SU-DHL-6 (cell line): Measurements from ENCODE around the gene STK10.

Experiments used
- H2AFZ ChIP-seq: fragments of 200-600 bp; sonication (generic); 2 replicates; pipeline ENCODE4 v1.6.1; 2014; ENCODE audit warnings: low read depth, mild to moderate bottlenecking, moderate library complexity, mixed read lengths, antibody characterized with exemption, low read length; ENCODE audit not compliant: severe bottlenecking
- H3F3A ChIP-seq: fragments of 200-600 bp; shearing (Covaris generic); 2 replicates; pipeline ENCODE4 v1.6.0; 2016; ENCODE audit warnings: antibody characterized with exemption, mild to moderate bottlenecking; ENCODE audit not compliant: insufficient read depth
- H3K27ac ChIP-seq: fragments of 200-600 bp; sonication (generic); 2 replicates; pipeline ENCODE4 v1.5.1; 2016; ENCODE audit warnings: low read depth, mild to moderate bottlenecking, low read length, moderate library complexity, mixed read lengths
- H3K27me3 ChIP-seq: fragments of 200-600 bp; sonication (generic), shearing (Covaris generic); 2 replicates; pipeline ENCODE4 v1.6.0; 2014; ENCODE audit warnings: mild to moderate bottlenecking, low read length
- H3K36me3 ChIP-seq: fragments of 200-600 bp; sonication (generic); 2 replicates; pipeline ENCODE4 v1.6.1; 2014; ENCODE audit warnings: mild to moderate bottlenecking, low read length, mixed read lengths
- H3K4me2 ChIP-seq: fragments of 300-600, 200-600 bp; shearing (Covaris generic), sonication (generic); 2 replicates; pipeline ENCODE4 v1.6.0; 2014; ENCODE audit warnings: low read length, low read depth, mild to moderate bottlenecking; ENCODE audit not compliant: poor library complexity, severe bottlenecking
- H3K4me3 ChIP-seq: fragments of 200-600 bp; sonication (generic); 2 replicates; pipeline ENCODE4 v1.5.1; 2014; ENCODE audit warnings: antibody characterized with exemption, low read length, mild to moderate bottlenecking, mixed read lengths; ENCODE audit not compliant: insufficient read depth, poor library complexity, severe bottlenecking
- H3K79me2 ChIP-seq: fragments of 200-600 bp; sonication (generic); 2 replicates; pipeline ENCODE4 v1.6.1; 2014; ENCODE audit warnings: mild to moderate bottlenecking, low read length, moderate library complexity; ENCODE audit not compliant: insufficient read depth
- H3K9ac ChIP-seq: fragments of 200-600 bp; sonication (generic); 2 replicates; pipeline ENCODE4 v1.7.0; 2014; ENCODE audit warnings: mild to moderate bottlenecking, low read length
- H3K9me2 ChIP-seq: fragments of 200-600 bp; sonication (generic); replicated peaks from 2 replicates; pipeline ENCODE4 v1.6.1; 2014; ENCODE audit warnings: low read length; ENCODE audit not compliant: insufficient read depth
- H3K9me3 ChIP-seq: fragments of 200-600 bp; sonication (generic); 2 replicates; pipeline ENCODE4 v1.6.1; 2014; ENCODE audit warnings: low read length, mixed read lengths; ENCODE audit not compliant: insufficient read depth
- H4K20me1 ChIP-seq: fragments of 200-600 bp; sonication (generic); 2 replicates; pipeline ENCODE4 v1.6.1; 2014; ENCODE audit warnings: low read depth, mild to moderate bottlenecking, antibody characterized with exemption, low read length, moderate library complexity, mixed read lengths
- CTCF ChIP-seq: fragments of 200-600 bp; sonication (generic); IDR thresholded peaks from one replicate; pipeline ENCODE4 v1.5.1; 2017; ENCODE audit warnings: antibody characterized with exemption, mild to moderate bottlenecking, low read length, moderate library complexity; ENCODE audit not compliant: insufficient read depth, poor library complexity, severe bottlenecking
- EZH2phosphoT487 ChIP-seq: fragments of 200-600 bp; sonication (generic), shearing (Covaris generic); conservative IDR thresholded peaks from 2 replicates; pipeline ENCODE4 v1.6.1; 2018; ENCODE audit warnings: mild to moderate bottlenecking, antibody characterized with exemption, low read length, moderate library complexity, mixed read lengths

Gene STK10

GRCh38 chr5:172058088-172058487 lies 129.9 kb downstream of the STK10 start:
- H3K27ac ChIP-seq = no peak overlapping the region
- H3K4me2 ChIP-seq = no peak overlapping the region
- no peak for TF ChIP-seq EZH2phosphoT487
- no peak for TF ChIP-seq CTCF
- no peaks in the 10 kb centered on the region for H4K20me1 ChIP-seq
- H3K9ac ChIP-seq = no peak overlapping the region
- H3K27me3 ChIP-seq = no peaks in the 10 kb centered on the region
- H3K79me2 ChIP-seq = no peaks in the 10 kb centered on the region
- H3F3A ChIP-seq = 0 out of 2 replicates have a peak, but pooled peaks cover 2% of the 10 kb centered on the region
- no peaks in the 10 kb centered on the region for H3K9me3 ChIP-seq
- no peaks in the 10 kb centered on the region for H3K9me2 ChIP-seq
- no peak overlapping the region for H3K4me3 ChIP-seq
- H2AFZ ChIP-seq = no peak overlapping the region
- H3K36me3 ChIP-seq = 0 out of 2 replicates have a peak, but pooled peaks cover under 1% of the 10 kb centered on the region

- Histone ChIP-seq H3K36me3 (0 out of 2 replicates have a peak, but pooled peaks cover 3% of the 10 kb centered on the region), H3K79me2 (no peaks in the 10 kb centered on the region), H3K9me2 (no peaks in the 10 kb centered on the region), H3K4me2 (no peak overlapping the region), H3K9ac (no peak overlapping the region), H4K20me1 (no peaks in the 10 kb centered on the region), H2AFZ (no peak overlapping the region), H3K27me3 (no peaks in the 10 kb centered on the region), H3K27ac (no peak overlapping the region), H3K4me3 (no peak overlapping the region), H3F3A (0 out of 2 replicates have a peak, but pooled peaks cover 2% of the 10 kb centered on the region), H3K9me3 (no peaks in the 10 kb centered on the region)
- TF ChIP-seq CTCF = no peak
- TF ChIP-seq EZH2phosphoT487 = no peak
Observed at GRCh38 chr5:172055996-172056395, 132.0 kb downstream of the STK10 start.

- H3K79me2 ChIP-seq = no peaks in the 10 kb centered on the region
- no peaks in the 10 kb centered on the region for H3K9me3 ChIP-seq
- H3K9me2 ChIP-seq = no peaks in the 10 kb centered on the region
- H3K4me3 ChIP-seq = no peak overlapping the region
- H3K27ac ChIP-seq = no peak overlapping the region
- H3K4me2 ChIP-seq = no peak overlapping the region
- H3F3A ChIP-seq = 0 out of 2 replicates have a peak, but pooled peaks cover 2% of the 10 kb centered on the region
- H3K9ac ChIP-seq = no peak overlapping the region
- 0 out of 2 replicates have a peak, but pooled peaks cover 3% of the 10 kb centered on the region for H3K36me3 ChIP-seq
- no peak overlapping the region for H2AFZ ChIP-seq
- TF ChIP-seq EZH2phosphoT487 (no peak), CTCF (no peak)
- no peaks in the 10 kb centered on the region for H4K20me1 ChIP-seq
- H3K27me3 ChIP-seq = no peaks in the 10 kb centered on the region
Observed at GRCh38 chr5:172055421-172055820, 132.6 kb downstream of the STK10 start.
